Measurements from ENCODE around the gene RANBP3.

RANBP3 gene

DNA sequence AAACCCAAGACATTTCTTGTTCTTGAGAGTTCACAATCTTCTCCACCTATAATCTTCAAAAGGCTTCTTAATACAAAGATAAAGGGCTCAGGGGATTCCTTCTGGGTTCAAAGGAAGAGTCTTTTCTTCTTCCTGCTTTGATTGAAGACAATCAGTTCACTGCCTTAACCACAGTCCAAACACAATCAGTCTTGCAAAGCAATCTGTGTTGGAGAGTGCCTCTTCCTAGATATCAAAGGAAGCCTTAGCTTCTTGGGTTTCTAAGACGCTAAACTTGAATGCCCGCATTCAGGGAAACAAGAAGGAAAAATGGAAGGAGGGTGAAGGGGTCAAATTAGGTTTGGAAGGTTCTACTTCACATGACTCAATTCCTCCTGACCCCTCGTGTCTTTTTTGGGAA, 27.2 kb downstream of the RANBP3 start:
- no peak for DNase-seq (ENCODE audit: low read depth in 2 of 2)

DNA sequence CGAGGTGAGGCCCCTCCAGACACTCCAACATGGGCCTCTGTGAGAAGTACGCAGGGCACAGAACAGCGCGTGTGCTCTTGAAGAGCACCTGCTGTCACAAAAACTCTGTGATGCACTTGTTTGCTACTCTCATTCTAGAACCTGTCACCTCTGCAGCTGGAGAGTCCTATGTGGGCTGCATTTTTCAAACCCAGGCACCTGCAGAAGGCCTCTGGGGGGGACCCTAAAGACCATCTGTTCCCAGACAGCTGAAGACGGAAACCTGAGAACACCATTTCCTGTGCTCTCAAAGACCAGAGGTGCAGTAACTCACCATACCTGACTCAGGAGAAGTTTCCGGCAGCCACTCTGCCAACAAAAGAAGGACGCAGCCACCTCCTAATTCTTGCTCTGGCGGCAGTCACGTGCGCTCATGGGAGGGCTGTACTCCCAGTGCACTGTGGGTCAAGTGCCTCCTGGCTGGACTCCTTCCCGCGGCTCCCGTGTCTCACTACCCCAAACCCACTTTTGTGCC, 28.1 kb downstream of the RANBP3 start:
- DNase-seq (ENCODE audit: low read depth in 2 of 2) = no peak

DNA sequence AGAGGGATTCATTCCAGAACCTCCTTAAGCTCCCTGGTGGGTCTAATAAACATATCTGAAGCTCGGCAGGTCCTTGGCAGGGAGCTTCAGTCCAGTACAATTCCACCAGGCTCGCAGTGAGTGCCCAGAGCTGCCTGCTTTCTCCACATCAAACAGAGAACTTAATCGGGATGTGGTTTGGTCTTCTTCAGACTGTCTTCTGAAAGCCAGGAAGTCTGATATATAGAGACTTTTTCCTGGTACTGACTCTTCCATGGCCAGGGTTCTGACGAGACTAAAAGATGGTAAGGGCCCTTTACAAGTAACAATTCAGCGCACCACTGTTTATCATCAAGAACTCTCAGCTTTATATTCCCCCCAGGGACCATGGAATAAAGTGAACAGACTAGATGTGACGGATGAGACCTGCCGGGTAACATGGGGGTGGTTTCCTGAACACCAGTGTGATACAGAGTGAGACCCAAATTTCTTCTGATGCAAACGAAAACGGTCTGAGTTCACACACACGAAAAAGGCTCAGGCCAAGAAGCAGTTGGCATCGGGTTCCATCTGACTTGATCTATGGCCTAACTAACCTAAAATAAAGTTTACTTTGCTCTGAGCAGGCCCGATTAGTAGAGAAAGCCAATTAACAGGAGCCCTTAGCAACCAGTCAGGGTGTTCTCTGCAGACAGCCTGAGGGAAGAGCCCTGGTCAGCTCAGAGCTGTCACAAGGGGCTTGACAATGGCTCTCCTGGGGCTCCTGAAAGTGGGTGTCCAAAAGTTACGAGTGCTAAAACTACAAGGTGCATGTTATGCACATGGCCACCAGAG, 29.0 kb downstream of the RANBP3 start:
- DNase-seq (ENCODE audit: low read depth in 2 of 2) = no peak

DNA sequence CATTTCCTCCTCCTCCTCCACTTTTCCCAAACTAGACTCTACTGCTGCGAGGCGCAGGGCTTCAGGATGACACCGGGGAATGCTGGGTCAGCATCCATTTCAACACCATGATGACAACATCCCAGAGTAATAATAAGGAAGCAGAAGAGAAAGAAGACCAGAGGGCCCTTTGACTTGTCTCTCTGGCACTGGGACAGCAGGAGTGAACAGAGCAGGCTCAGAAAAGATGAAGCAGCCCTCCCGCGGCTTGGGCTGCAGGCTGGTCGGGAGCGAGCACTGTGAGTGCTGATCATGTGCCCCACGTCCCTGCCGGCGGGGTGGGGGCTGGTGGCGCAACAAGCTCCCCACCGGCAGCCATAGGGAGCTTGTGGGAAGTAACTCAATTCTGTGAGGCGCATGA, 30.5 kb downstream of the RANBP3 start:
- DNase-seq (ENCODE audit: low read depth in 2 of 2) = no peak

DNA sequence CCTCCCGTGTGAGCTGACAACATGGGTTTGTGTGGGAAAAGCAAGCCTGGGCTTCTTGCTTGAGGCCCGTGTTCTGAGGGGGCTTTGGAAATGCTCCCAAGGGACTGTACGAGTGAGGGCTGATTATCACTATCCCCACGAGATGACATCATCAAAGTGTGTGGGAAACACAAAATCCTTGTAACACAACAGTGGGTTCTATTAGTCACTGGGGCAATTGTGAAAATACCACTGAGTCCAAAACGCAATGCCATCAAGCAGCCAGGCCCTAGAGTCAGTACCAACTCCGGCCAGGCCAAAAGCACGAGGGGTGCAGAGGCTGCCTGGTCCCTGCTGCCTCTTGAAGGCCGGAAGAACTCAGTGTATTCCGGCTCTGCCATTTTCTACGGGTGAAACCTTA, 34.3 kb downstream of the RANBP3 start:
- DNase-seq (ENCODE audit: low read depth in 2 of 2) = no peak

DNA sequence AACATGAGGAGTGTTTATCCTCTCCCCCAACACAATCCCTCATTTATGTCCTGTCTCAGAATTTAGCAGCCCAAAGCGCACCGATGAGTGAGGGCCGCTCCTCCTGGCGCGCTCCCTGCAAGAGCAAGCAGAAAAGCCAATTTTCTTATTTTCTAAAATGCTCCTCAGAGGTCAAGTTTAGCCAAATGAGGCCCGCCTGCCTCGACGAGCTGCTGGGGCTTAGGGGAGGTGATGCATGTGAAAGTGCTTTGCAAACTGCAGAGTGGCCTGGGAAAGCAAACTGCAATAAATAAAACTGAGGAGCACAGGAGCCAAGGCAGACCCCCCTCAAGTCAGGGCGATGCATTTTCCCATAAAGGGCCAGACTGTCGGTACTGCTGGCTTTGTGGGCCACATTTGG, 34.9 kb downstream of the RANBP3 start:
- no peak for DNase-seq (ENCODE audit: low read depth in 2 of 2)

DNA sequence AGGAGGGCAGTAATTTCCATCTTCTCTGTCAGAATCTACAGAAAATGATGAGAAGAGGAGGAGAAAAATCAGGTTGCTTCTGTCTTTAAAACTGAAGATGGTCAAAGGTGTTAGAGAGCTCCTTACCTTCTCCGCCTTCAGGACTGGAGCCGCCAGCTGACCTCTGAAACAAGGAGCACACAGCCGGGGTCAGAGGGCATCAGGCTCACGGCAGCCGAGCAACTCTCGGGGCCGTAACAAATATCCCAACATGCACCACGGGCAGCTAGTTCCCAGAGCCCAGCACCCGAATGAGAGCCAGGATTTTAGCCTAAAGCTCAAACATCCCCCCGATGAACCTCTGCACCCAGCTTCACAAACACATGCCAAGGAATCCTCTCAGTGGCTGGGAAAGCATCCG, 36.3 kb downstream of the RANBP3 start:
- no peak for DNase-seq (ENCODE audit: low read depth in 2 of 2)

DNA sequence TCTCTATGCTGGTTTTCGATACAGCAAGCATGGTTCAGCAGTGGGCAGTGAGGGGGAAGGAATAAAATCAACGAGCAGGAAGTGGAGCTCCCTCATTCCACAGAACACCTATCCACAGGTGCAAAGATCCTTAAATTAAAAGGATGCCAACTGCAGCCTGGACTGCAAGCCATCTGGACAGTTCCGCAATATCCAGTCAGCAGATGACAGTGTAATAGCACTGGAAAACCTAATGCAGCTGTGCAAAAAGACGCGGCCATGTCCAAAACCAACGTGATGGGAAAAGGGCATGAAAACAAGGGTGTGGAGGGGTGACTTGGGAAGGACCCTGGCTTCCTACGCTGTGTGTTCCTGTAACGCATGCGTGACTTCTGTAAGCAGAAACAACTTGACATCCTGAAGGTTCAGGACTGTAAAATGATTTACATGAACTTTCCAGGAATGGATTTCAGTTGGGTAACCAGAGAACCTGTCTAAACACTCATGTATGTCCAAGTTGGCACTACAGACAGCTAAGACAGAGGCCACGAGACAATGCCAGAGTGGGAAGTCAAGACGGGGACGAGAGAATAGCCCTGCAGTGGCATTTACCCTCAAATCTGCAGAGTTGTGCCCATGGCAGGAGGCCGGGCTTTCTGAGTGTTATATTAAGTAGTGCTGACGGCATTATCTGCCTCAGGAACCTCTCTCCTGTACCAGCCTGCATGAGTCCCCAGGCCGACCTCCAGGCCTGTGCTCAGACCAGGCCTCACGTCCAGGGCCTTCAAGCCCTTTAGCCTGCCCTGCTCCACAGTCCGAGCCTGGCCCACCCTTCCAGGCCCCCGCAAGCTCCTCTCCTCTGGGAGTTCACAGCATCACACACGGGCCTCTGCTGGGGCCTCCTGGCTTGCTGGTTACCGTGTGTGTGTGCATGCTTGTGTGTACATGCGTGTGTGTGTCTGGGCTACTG, 37.4 kb downstream of the RANBP3 start:
- DNase-seq (ENCODE audit: low read depth in 2 of 2) = no peak

DNA sequence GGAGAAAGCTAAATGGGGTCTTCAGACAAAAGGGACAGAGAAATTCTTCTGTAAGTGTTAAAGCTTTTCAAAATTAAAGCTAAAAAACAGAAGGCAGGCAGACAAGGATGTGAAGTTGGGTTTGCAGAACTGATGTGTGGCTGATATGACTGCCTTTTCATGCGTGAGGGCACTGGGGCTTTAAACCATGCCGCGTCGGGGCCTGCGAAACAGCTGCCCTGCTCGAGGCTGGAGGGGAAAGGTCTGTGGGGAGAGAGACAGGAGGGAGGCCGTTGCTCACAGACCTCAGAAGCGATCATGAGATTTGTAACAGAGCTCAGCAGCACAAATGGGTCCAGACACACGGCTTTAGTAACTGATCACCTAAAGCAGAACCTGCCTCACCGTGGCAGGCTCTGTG, 40.4 kb downstream of the RANBP3 start:
- DNase-seq (ENCODE audit: low read depth in 2 of 2) = no peak

DNA sequence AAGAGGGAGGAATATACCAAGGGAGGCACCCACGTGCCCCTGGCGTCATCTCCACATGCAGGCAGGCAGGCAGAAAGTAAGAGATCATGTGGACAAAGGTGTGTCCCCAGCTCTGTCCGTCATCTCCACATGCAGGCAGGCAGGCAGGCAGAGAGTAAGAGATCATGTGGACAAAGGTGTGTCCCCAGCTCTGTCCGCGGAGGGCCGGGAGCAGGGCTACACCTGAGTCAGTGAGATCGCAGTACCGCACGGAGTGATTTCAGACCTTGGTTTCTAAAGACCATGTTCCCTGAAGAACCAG, 41.7 kb downstream of the RANBP3 start:
- no peak for DNase-seq (ENCODE audit: low read depth in 2 of 2)

DNA sequence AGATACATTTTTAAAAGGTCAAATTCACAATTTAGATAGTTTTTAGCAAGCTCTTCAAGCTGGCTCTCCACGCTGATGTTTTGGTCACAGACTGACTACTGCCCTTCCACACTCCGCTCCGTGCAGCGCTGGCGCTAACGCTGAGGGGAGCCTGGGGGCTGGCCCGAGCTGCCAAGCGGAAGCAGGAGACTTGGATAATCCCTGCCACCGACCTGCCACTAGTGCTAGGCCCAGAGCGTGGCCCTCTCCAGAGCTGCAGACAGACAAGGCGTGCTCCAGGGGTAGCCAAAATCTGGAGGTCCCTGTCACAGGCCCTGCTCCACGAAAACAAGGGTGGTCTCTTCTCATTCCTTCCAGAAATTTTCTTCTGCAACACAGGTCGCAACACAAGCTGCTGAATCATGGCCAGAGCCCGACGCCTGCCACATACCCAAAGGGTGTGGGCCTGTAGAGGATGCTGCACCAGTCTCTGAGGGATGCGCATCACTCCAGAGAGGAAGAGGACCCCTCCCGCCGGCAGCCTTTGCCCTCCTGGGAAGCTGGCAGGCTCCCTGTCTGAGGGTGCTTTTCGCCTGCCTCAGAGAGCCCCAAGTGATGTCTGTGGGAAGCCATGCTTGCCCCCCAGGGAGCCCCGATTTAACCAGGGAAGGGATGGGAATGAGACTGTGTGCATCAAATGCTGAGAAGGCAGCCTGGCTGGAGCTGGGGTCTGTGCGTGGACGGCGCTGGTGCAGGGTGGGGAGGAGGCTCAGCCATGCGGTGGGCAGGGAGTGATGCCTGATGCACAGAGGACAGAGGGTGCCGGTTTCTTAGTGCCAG, 42.3 kb downstream of the RANBP3 start:
- no peak for DNase-seq (ENCODE audit: low read depth in 2 of 2)

DNA sequence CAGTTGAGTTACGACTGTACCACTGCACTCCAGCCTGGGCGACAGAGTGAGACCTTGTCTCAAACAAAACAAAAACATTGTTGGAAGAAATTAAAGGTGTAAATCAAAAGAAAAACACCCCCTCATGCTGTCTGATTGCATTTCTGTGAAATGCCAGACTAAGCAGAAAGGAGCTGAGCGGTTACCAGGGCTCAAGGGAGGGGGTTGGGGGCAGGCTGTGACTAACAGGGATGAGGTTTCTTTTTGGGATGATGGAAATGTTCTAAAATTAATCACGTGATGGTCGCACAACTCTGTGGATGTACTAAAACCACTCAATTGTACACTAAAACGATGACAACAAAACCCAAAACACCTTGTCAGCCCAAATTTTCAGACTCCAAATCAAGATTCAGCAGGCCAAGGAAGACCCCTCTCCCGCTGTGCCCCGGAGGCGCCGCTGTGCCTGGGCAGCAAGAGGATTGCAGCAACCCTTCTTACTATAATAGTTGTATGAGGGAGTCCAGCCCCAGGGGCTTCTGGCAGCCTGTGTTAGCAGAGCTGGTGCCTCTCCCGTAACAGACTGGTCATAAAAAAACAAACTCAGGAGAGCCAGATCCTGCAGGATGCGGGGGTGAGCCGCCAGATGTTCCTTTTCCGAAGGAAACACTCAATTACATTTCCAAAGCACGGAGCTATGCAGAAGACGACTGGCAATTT, 43.0 kb downstream of the RANBP3 start:
- DNase-seq (ENCODE audit: low read depth in 2 of 2) = no peak

DNA sequence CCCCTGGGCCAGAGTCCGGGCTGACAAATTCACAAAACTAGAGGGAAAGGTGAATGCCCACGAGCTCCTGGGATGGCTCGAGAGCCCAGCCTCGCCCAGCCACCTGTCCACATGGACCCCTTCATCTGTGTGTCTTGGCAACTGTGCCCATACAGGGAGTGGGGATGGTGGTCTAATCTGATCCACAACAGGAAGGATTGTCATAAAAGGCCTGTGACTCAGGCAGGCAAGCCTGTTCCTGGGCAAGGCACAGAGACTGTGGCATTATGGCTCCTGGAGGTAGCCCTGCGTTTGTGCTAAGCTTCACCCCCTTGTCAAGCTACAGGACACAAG, 43.9 kb downstream of the RANBP3 start:
- DNase-seq (ENCODE audit: low read depth in 2 of 2) = no peak

DNA sequence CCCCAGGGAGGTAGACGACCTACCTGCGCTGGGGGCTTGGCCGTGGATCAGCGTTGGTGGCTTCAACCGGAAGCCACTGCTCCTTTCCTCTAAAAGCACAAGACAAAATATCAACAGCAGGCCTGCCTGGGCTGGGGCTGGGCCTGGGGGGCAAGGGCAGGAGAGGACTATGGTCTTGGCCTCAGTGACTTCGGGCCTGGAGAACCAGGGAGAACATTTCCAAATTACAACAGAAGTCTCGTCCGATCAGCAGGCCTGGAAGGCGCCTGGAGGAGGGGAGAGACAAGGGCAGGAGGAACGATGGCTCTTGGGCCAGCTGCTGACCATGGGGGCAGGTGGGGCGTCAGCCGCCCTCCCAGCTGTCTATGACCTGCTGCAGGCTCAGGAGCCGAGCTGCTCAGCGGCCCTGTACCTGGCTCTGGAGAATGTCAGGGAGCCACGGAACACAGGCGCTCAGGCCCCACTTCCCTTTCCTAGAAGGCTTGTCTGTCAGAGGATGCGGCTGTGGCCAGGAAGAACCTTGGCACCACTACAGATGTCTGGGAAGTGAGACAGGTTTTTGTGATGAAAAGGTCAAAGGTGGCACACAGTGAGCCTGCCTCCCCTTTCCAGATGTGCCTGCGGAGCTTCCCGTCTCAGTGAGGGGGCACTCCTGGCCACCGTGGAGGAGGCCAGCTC, 44.4 kb downstream of the RANBP3 start:
- no peak for DNase-seq (ENCODE audit: low read depth in 2 of 2)

DNA sequence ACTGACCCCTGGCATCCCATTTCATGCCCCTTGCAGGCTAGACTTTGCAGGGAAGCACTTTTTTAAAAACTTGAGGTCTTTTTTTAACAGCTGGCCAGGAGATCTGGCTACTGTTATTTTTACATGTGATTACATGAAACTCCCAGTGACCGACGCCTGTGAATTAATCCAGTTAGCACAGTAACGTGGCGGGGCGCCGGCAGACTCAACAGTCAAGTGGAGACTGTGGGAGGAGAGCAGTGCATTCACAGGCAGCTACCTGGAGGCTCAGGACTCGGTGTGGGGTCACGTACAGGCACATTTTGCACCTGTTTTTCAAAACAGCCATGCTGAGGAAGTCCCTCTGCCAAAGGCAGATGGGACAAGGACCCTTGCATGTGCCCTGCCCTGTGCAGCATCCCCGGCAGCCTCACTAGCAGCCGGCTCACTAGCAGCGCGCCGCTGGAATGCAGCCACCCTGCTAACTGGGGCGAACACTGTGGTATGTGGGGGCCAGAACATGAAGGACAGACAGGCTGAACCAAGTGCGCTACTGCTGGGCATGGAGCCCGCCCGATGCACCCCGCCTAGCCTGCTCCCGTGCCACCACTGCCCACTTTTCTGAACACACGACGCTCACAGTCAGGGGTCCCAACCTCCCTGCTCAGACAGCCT, 45.2 kb downstream of the RANBP3 start:
- DNase-seq (ENCODE audit: low read depth in 2 of 2) = no peak

DNA sequence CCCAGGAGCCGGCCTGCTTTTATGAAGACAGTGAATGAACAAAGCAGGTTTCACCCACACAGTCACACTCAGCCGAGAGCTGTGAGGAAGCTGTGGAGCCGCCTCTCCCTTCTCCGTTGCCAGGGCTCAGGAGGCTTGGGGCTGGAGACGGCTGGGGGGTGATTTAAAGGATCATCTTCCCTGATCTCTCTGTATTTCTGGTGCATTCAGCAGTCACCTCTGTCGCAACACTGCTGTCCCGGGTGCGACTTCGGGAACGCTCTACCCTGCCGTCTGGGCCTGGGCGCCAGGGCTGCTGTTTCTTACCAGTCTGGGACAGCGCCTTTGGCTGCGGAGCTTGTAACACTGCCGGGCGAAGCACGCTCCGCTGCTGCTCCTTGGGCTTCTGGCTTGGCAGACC, 45.8 kb downstream of the RANBP3 start:
- no peak for DNase-seq (ENCODE audit: low read depth in 2 of 2)

DNA sequence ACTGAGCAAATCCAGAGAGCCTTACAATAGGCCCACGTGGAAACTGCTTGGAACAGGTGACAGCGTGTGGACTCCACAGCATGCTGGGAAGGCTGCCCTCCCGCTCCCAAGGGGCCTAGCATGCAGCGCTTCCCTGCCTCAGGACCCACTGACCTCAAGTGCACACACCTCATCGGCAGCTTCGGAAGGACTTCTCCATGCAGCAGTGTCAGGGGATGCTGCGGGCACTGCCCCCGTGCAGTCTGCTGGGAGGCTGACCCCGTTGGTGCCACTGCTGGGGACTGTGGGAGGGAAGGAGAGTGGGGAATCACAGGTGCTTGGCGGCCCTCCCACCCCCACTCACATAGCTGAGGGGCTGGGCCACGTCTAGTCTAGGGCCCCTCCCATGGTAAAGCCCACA, 46.7 kb downstream of the RANBP3 start:
- DNase-seq (ENCODE audit: low read depth in 2 of 2) = no peak

DNA sequence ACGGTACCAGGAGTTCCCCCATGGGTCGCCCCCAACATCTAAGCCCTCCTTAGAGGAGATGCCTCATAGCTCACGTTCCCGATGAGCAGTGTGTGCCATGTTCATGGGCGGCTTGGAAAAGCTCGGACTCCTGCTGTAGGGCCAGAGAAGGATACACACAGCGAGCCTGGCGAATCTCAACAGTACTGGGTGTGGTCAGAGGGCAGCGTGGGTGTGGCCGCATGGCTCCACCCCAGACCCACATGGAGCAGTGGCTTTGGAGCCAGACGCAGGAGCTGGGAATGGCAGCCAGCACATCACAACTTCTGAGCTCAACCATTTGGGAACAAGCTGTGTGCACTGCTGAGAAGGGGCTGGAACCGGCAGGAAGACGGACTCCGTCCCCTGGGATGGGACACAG, 48.3 kb downstream of the RANBP3 start:
- no peak for DNase-seq (ENCODE audit: low read depth in 2 of 2)

DNA sequence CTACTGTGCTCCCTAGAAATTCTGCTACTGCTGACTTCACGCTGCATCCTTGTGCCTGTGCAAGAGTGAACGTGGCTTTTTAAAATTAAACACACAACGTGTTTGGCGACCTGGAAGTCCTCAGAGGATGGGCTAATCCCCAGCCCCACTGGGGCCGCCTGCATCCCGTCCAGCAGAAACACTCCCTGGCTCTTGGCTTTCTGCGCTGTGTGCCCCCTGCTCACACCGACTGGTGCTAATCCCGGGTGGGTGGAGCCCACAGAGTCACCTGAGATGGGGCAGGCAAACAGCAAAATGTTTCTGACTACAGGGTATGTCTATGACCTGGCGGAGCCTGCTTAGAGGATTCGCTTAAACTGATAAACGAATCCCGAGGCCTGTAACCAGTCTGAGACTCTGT, 48.8 kb downstream of the RANBP3 start:
- DNase-seq (ENCODE audit: low read depth in 2 of 2) = no peak

DNA sequence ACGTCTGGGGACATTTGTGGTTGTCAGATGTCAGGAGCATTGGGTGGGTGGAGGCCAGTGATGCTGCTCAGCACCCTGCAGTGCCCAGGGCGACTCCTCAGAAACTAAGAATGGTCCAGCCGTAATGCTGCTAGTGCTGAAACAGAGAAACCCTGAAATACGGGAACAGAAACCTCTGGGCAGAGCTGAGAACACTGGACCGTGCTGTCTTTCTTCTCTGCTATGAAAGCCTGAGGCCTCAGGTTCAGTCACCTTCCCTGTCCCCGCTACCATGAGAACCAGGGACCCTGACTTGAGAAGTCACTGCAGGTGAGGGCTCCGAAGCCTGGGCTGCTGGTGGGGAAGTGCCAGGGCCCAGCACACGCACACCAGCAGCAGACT, 50.5 kb downstream of the RANBP3 start:
- no peak for DNase-seq (ENCODE audit: low read depth in 2 of 2)

Data from stimulated activated CD8-positive, alpha-beta memory T cell treated with anti-CD3 and anti-CD28 coated beads, Interleukin-15, amount 100 ng/mL, for 4 hours (primary cell).